H1 (cell line): ENCODE data around the gene TNIP1. TPM values are rescaled to one million over a fixed set of nuclear protein-coding genes. Genes with fewer than 3 reads are reported as not detected.

Source experiments
- CTCF ChIA-PET: fragments of 300-600 bp; sonication (Branson Sonifier 250); formaldehyde crosslinking; loops from one replicate; lab custom pipeline; 2021; ENCODE audit not compliant: partially characterized antibody; lab: Charles Lee
- POLR2A ChIA-PET: fragments of 300-600 bp; sonication (Branson Sonifier 250); formaldehyde crosslinking; loops from one replicate; lab custom pipeline; 2021; ENCODE audit warnings: inconsistent platforms; ENCODE audit not compliant: partially characterized antibody; lab: Charles Lee
- DNase-seq, 2 experiments: peaks; one replicate each; pipeline versions ENCODE4 v3.0.0 to v3.0.0-alpha.2; 2010 to 2022; ENCODE audit warnings: low spot score in 2 of 2, low read depth in 1 of 2, mixed read lengths in 1 of 2
- FAIRE-seq: peaks from 2 replicates; lab custom pipeline; 2011; peaks lifted over from hg19 to GRCh38; lab: Jason Lieb, UNC
- H2AFZ ChIP-seq: 2 replicates; pipeline ENCODE4 v1.8.1; 2012; ENCODE audit warnings: low read length, inconsistent platforms
- H2AK5ac ChIP-seq: 2 replicates; pipeline ENCODE4 v1.6.1; 2013; ENCODE audit warnings: low read depth, low read length
- H2BK120ac ChIP-seq: replicated peaks from 2 replicates; pipeline ENCODE3; 2013; ENCODE audit warnings: low read depth, low read length, inconsistent platforms
- H2BK12ac ChIP-seq: 2 replicates; pipeline ENCODE4 v1.6.1; 2013; ENCODE audit warnings: low read depth, low read length
- H2BK15ac ChIP-seq: 2 replicates; pipeline ENCODE4 v1.6.1; 2013; ENCODE audit warnings: low read length
- H2BK20ac ChIP-seq: 2 replicates; pipeline ENCODE4 v1.6.1; 2013; ENCODE audit warnings: low read length
- H2BK5ac ChIP-seq: 2 replicates; pipeline ENCODE4 v1.6.1; 2013; ENCODE audit warnings: low read depth, low read length
- H3K14ac ChIP-seq: 2 replicates; pipeline ENCODE4 v1.6.1; 2013; ENCODE audit warnings: inconsistent platforms; ENCODE audit not compliant: insufficient read length
- H3K18ac ChIP-seq: 2 replicates; pipeline ENCODE4 v1.6.1; 2013; ENCODE audit warnings: low read length; ENCODE audit errors: extremely low read depth
- H3K23ac ChIP-seq: 2 replicates; pipeline ENCODE4 v1.6.1; 2013; ENCODE audit warnings: inconsistent platforms; ENCODE audit not compliant: insufficient read length
- H3K23me2 ChIP-seq: 2 replicates; pipeline ENCODE4 v1.6.1; 2013; ENCODE audit warnings: low read depth, low read length
- H3K27ac ChIP-seq: 2 replicates; pipeline ENCODE4 v1.6.1; 2011; ENCODE audit warnings: low read depth, low read length, inconsistent platforms
- H3K27me3 ChIP-seq, 4 experiments: replicated peaks in 1 of 4; 1 replicate in 1 of 4; 2 replicates in 3 of 4; pipeline versions ENCODE4 v1.6.1 to v1.8.1; 2011 to 2013; ENCODE audit warnings: low read length in 3 of 4, mild to moderate bottlenecking in 3 of 4, inconsistent platforms in 2 of 4, mixed read lengths in 2 of 4, moderate library complexity in 1 of 4; ENCODE audit not compliant: control insufficient read depth in 3 of 4, insufficient read depth in 3 of 4; ENCODE audit errors: extremely low read depth in 1 of 4
- H3K36me3 ChIP-seq, 4 experiments: 2 replicates each; pipeline versions ENCODE4 v1.6.1 to v1.8.1; 2011 to 2013; ENCODE audit warnings: mild to moderate bottlenecking in 4 of 4, low read length in 3 of 4, moderate library complexity in 2 of 4, control low read depth in 1 of 4, inconsistent platforms in 1 of 4; ENCODE audit not compliant: insufficient read depth in 4 of 4, control insufficient read depth in 2 of 4
- H3K4ac ChIP-seq: replicated peaks from 2 replicates; pipeline ENCODE3; 2013; ENCODE audit warnings: low read length, low read depth, mixed read lengths, inconsistent platforms; ENCODE audit not compliant: insufficient read length
- H3K4me1 ChIP-seq, 4 experiments: replicated peaks in 1 of 4; 1 replicate in 1 of 4; 2 replicates in 3 of 4; pipeline versions ENCODE4 v1.6.1 to v1.8.1; 2011 to 2013; ENCODE audit warnings: low read length in 3 of 4, inconsistent platforms in 2 of 4, mixed read lengths in 1 of 4; ENCODE audit not compliant: insufficient read depth in 4 of 4, control insufficient read depth in 3 of 4
- H3K4me2 ChIP-seq, 2 experiments: 2 replicates each; pipeline versions ENCODE4 v1.6.1 to v1.8.1; 2011 to 2013; ENCODE audit warnings: low read depth in 2 of 2, low read length in 2 of 2, control low read depth in 1 of 2, inconsistent platforms in 1 of 2, mild to moderate bottlenecking in 1 of 2; ENCODE audit not compliant: insufficient read depth in 1 of 2
- H3K4me3 ChIP-seq, 4 experiments: fragments of 200-600, 300-600 bp in 1 of 4; sonication (generic), shearing (Covaris generic), sonication (Bioruptor Twin) in 1 of 4; 2 replicates each; pipeline versions ENCODE4 v1.5.1 to v1.8.1; 2011 to 2016; ENCODE audit warnings: low read length in 4 of 4, low read depth in 3 of 4, control low read depth in 2 of 4, inconsistent platforms in 2 of 4, mild to moderate bottlenecking in 2 of 4, mixed read lengths in 1 of 4, moderate library complexity in 1 of 4; ENCODE audit not compliant: insufficient read depth in 2 of 4; ENCODE audit errors: extremely low read depth in 1 of 4
- H3K56ac ChIP-seq: replicated peaks from 2 replicates; pipeline ENCODE3; 2013; ENCODE audit warnings: low read depth, mild to moderate bottlenecking, mixed read lengths, low read length, inconsistent platforms; ENCODE audit not compliant: insufficient read length
- H3K79me1 ChIP-seq: 2 replicates; pipeline ENCODE4 v1.6.1; 2013; ENCODE audit warnings: low read depth, low read length, control low read depth
- H3K79me2 ChIP-seq, 2 experiments: 2 replicates each; pipeline versions ENCODE4 v1.6.1 to v1.8.1; 2012 to 2013; ENCODE audit warnings: low read length in 2 of 2, mild to moderate bottlenecking in 2 of 2, inconsistent platforms in 1 of 2; ENCODE audit not compliant: insufficient read depth in 2 of 2, control insufficient read depth in 1 of 2
- H3K9ac ChIP-seq, 4 experiments: replicated peaks in 1 of 4; 1 replicate in 1 of 4; 2 replicates in 3 of 4; pipeline versions ENCODE4 v1.6.1 to v1.8.1; 2011 to 2013; ENCODE audit warnings: low read depth in 3 of 4, low read length in 3 of 4, control low read depth in 2 of 4, mild to moderate bottlenecking in 2 of 4, moderate library complexity in 2 of 4, inconsistent platforms in 1 of 4; ENCODE audit errors: extremely low read depth in 1 of 4
- H3K9me3 ChIP-seq, 2 experiments: 2 replicates each; pipeline versions ENCODE4 v1.6.1 to v1.8.1; 2012 to 2013; ENCODE audit warnings: mild to moderate bottlenecking in 2 of 2, moderate library complexity in 2 of 2, control low read depth in 1 of 2, inconsistent platforms in 1 of 2, low read depth in 1 of 2, low read length in 1 of 2, mixed read lengths in 1 of 2; ENCODE audit not compliant: insufficient read depth in 2 of 2
- H4K20me1 ChIP-seq, 2 experiments: replicated peaks in 1 of 2; 2 replicates each; pipeline versions ENCODE3 to v1.8.1; 2011 to 2013; ENCODE audit warnings: inconsistent platforms in 2 of 2, low read length in 2 of 2, mild to moderate bottlenecking in 1 of 2; ENCODE audit not compliant: insufficient read depth in 2 of 2, control insufficient read depth in 1 of 2
- H4K5ac ChIP-seq: 2 replicates; pipeline ENCODE4 v1.6.1; 2013; ENCODE audit warnings: low read length, low read depth, mixed read lengths, inconsistent platforms; ENCODE audit not compliant: insufficient read length
- H4K8ac ChIP-seq: 2 replicates; pipeline ENCODE4 v1.8.0; 2013; ENCODE audit warnings: mild to moderate bottlenecking, moderate library complexity, low read length, inconsistent platforms; ENCODE audit not compliant: insufficient read depth; ENCODE audit errors: extremely low read depth
- H4K91ac ChIP-seq: replicated peaks from 2 replicates; pipeline ENCODE3; 2013; ENCODE audit warnings: low read length, mixed read lengths, inconsistent platforms; ENCODE audit not compliant: insufficient read length
- ATF3 ChIP-seq: IDR thresholded peaks from 2 replicates; pipeline ENCODE4 v1.6.1; 2011; ENCODE audit warnings: low read depth, mild to moderate bottlenecking, low read length; ENCODE audit not compliant: insufficient read depth
- BACH1 ChIP-seq: IDR thresholded peaks from 2 replicates; pipeline ENCODE4 v1.6.1; 2012; ENCODE audit warnings: low read length, improper control_type of control experiment
- CBX5 ChIP-seq: fragments of 300-800, 300-1000 bp; sonication (generic); IDR thresholded peaks from 2 replicates; pipeline ENCODE4 v1.7.1; 2016; ENCODE audit warnings: antibody characterized with exemption, low read length, low read depth
- CHD1 ChIP-seq: IDR thresholded peaks from 2 replicates; pipeline ENCODE4 v1.6.1; 2012; ENCODE audit warnings: low read depth, low read length, improper control_type of control experiment
- E2F6 ChIP-seq: IDR thresholded peaks from 2 replicates; pipeline ENCODE4 v1.6.1; 2012; ENCODE audit warnings: inconsistent platforms
- JUN ChIP-seq: IDR thresholded peaks from 2 replicates; pipeline ENCODE4 v1.6.1; 2011; ENCODE audit warnings: low read depth, mild to moderate bottlenecking, improper control_type of control experiment, low read length
- JUND ChIP-seq: IDR thresholded peaks from 2 replicates; pipeline ENCODE4 v1.6.1; 2011; ENCODE audit warnings: mild to moderate bottlenecking, improper control_type of control experiment, low read length
- NANOG ChIP-seq: IDR thresholded peaks from 2 replicates; pipeline ENCODE4 v1.6.1; 2011; ENCODE audit warnings: low read length, low read depth, mild to moderate bottlenecking, inconsistent platforms; ENCODE audit not compliant: insufficient read depth, poor library complexity, severe bottlenecking
- RBBP5 ChIP-seq: IDR thresholded peaks from 2 replicates; pipeline ENCODE4 v1.7.1; 2012; ENCODE audit warnings: low read depth, mild to moderate bottlenecking, inconsistent platforms, low read length, moderate library complexity, borderline replicate concordance
- TAF1 ChIP-seq: IDR thresholded peaks from 2 replicates; pipeline ENCODE4 v1.6.1; 2011; ENCODE audit warnings: mild to moderate bottlenecking, low read depth, low read length
- TBP ChIP-seq: IDR thresholded peaks from 2 replicates; pipeline ENCODE4 v1.6.1; 2011; ENCODE audit warnings: low read depth, low read length, improper control_type of control experiment
- TEAD4 ChIP-seq: IDR thresholded peaks from 2 replicates; pipeline ENCODE4 v1.6.1; 2012; ENCODE audit warnings: low read depth, low read length, inconsistent platforms, mixed read lengths
- WGBS, 2 experiments: shearing (Covaris generic) in 1 of 2; methylation state at CpG; one replicate each; pipeline versions ENCODE4 v1.1.6 to v1.1.7; 2013 to 2015; ENCODE audit warnings: low lambda C conversion rate in 2 of 2, mixed read lengths in 2 of 2, inconsistent platforms in 1 of 2, low coverage in 1 of 2, missing lambda C conversion rate in 1 of 2; ENCODE audit not compliant: insufficient replicate concordance in 2 of 2, insufficient coverage in 1 of 2, insufficient read length in 1 of 2; ENCODE audit errors: extremely low coverage in 1 of 2, missing lambda C conversion rate in 1 of 2; 5-methylcytosine and 5-hydroxymethylcytosine counted together
- polyA plus RNA-seq, 7 experiments: library from polyadenylated mRNA; depleted of rRNA in 3 of 7; stranded (reverse) in 5 of 7; unstranded in 2 of 7; fragments of >200 nt in 5 of 7; fragments of 200-250 nt in 2 of 7; gene quantifications; 1 replicate in 5 of 7; 2 replicates in 1 of 7; 4 replicates in 1 of 7; pipeline versions ENCODE4 v1.2.1 to v1.2.3, GENCODE V29; 2011 to 2013; ENCODE audit warnings: missing spikeins in 2 of 7, mixed read lengths in 2 of 7
- total RNA-seq: library from RNA; stranded (reverse); fragmentation: NEBNext Ultra II Directional; extraction: Animal tissue kit (Norgen Biotek cat#: 25700); gene quantifications from 2 replicates; pipeline ENCODE4 v1.2.1, GENCODE V29; 2021

TNIP1 gene
- total and polyA plus RNA-seq, 2 of the 8 experiments (the other 6 are each of a cell fraction or from before 2014, with no cell fraction given): 14.2 to 31.9 TPM

- no peak overlapping the region for H4K91ac ChIP-seq
- no peaks in the 10 kb centered on the region for H3K27me3 ChIP-seq
- no peak overlapping the region for H3K14ac ChIP-seq
- no peak for FAIRE-seq
- H3K23ac ChIP-seq: no peak overlapping the region
- H3K56ac ChIP-seq: no peak overlapping the region
- no peak overlapping the region for H2BK15ac ChIP-seq
- 84% methylated on average over 7 of the region's 7 CpGs; no CpG with 5 or more reads in 1 of the 2 experiments for WGBS, 2 experiments
- H3K4me1 ChIP-seq: no peaks in the 10 kb centered on the region
- H3K36me3 ChIP-seq: no peaks in the 10 kb centered on the region
- no peak overlapping the region for H2BK12ac ChIP-seq
- H3K79me1 ChIP-seq: no peaks in the 10 kb centered on the region
- H4K5ac ChIP-seq: no peak overlapping the region
- CTCF ChIA-PET: interaction anchor here (1.3 kb wide), 2 partner anchors 30 to 44 kb away, joined by 5 read pairs; no protein-coding TSS in a partner anchor
- H3K79me2 ChIP-seq: no peaks in the 10 kb centered on the region
- no peak overlapping the region for H2BK5ac ChIP-seq
- H4K8ac ChIP-seq: no peak overlapping the region; the same call in 1 of the 2 replicates
- no peak for DNase-seq
- no peak overlapping the region for H3K9ac ChIP-seq
- no peak overlapping the region for H3K18ac ChIP-seq
- H3K23me2 ChIP-seq: no peaks in the 10 kb centered on the region
- H3K4me2 ChIP-seq: no peak overlapping the region
- no peak overlapping the region for H2AFZ ChIP-seq
- H3K4me3 ChIP-seq: no peak overlapping the region
- no peaks in the 10 kb centered on the region for H3K9me3 ChIP-seq
- POLR2A ChIA-PET: no interaction called here
- no peak overlapping the region for H3K4ac ChIP-seq
- H2BK20ac ChIP-seq: no peak overlapping the region
- H2AK5ac ChIP-seq: no peak overlapping the region
- no peaks in the 10 kb centered on the region for H4K20me1 ChIP-seq
- H2BK120ac ChIP-seq: no peak overlapping the region
- H3K27ac ChIP-seq: no peak overlapping the region
- TF ChIP-seq JUND: no peak
- no peak for TF ChIP-seq CBX5
- TF ChIP-seq CHD1: no peak
- no peak for TF ChIP-seq NANOG
- no peak for TF ChIP-seq TAF1
- TF ChIP-seq TEAD4: no peak
- no peak for TF ChIP-seq ATF3
- no peak for TF ChIP-seq RBBP5
- TF ChIP-seq BACH1: no peak
- no peak for TF ChIP-seq JUN
- no peak for TF ChIP-seq TBP
- no peak for TF ChIP-seq E2F6
These were observed 73.2 kb downstream of the TNIP1 start for GRCh38 chr5:151007430-151008209.
